ENCODE results near the gene HOXA5.

HOXA5 gene

DNA sequence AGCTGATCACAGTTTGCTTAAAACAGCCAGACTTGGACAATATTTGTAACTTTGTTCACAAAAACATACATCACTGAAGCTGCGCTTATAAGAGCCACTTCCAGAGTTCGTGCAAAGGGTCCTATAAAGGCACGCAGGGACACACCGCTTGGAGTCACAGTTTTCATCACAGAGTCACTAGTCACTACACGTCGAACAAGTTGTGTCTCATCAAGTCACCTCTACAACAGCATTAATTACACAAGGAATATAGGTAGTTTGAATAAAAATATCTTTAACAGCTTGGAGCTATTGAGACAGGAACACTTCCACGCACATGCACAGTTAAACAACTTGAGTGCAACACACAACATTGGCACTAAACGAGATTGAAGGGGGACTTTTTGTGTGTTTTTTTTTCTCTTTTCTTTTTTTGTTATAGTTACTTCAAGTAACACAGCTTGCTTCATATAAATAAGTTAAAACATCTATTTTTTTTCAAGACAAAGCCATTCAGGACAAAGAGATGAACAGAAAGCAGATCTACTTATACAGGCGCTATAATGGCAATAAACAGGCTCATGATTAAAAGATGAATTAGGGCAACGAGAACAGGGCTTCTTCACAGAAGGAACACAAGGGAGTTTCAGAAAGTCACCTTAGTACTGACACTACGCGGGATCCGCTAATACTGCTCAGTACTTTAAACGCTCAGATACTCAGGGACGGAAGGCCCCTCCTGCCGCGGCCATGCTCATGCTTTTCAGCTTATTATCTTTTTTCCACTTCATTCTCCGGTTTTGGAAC lies 2.2 kb downstream of the HOXA5 start:
- in situ Hi-C loops (cut with HindIII; ENCODE audit: low sequenced_read_pairs) = no loop called here

DNA sequence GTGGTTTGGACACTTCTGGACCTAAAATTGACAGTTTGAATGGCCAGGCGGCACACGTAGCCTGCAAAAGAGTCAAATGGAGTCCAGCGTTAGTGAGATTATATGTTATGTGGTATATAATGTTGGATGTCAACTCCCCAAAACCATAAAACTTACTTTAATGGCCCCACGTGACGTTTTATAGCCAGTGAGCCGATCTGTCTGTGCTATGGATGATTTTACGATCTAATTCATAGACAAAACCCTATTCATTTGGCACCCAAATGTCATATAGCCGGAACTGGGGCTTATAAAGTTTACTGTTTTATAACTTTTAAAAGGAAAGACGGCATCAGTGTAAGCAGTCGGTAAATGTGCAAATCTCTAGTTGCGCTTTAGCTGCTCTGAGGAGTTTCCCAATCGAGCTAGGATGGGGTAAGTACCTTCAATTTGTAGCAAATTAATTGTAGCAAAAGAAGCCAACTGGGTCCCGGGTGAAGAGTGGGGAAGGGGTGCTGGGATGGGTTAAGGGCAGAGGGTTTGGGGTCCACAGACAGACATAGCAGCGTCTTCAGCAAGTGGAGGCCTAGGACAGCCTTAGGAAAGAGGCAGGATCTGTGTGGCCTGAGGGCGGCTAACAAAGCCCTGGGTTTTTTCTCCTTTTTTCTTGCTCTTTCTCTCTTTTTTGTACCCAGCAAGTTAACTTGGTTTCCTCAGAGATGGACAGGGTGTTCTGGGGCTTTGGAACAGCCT lies 3.2 kb downstream of the HOXA5 start:
- in situ Hi-C loops (cut with HindIII; ENCODE audit: low sequenced_read_pairs) = no loop called here

DNA sequence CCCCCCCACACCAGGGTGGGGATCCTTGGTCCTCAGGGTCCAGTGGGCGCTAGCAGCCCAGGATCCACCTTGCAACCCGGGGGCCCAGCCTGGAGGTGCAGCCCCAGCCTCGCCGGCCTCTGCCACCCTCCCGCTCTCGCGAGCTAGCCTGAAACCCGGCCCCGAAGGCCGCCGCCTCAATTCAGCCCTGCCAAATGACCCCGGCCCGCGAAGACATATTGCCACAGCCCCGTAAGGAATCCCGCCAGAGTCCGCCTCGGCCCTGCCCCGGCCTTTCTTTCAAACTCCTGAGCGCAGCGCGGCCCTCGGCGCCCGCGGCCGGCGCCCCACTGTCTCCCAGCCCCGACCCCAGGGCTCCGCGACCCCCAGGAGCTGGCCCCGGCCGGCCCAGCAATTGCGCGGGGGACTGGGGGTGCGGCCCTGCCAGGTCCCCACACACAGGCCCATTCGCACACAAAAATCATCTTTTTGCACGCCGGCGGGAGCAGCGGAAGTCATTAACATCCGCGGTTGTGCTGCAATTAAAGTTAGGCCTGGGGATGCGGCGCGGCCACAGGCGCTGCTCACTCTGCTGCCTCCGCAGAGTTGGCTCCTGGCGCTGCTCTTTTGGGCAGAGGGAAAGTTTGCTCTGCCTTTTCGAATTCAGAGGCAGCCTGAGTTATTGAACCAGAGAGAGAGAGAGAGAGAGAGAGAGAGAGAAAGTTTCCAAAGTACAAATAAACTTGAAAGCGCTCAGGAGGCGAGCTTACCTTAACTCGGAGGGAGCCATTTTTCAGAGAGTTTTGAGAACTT lies 4.0 kb downstream of the HOXA5 start:
- in situ Hi-C loops (cut with HindIII; ENCODE audit: low sequenced_read_pairs) = no loop called here

DNA sequence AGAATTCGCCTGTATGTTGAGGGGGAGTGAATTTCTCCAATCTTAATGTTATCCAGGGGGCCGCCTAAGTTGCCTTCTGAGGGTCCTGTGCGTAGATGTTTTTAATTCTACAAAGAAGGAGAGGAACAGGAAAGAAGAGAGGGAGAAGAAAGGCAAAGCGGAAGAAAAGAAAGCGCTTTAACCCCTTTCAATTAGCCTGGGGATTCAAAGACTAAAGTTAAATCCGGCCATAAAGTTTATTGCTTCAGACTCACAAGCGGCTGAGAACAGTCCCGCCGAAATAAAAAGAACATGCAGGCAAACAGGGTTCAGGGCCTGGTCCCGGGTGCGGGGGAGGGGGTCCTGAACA lies 4.5 kb downstream of the HOXA5 start:
- in situ Hi-C loops (cut with HindIII; ENCODE audit: low sequenced_read_pairs) = no loop called here

DNA sequence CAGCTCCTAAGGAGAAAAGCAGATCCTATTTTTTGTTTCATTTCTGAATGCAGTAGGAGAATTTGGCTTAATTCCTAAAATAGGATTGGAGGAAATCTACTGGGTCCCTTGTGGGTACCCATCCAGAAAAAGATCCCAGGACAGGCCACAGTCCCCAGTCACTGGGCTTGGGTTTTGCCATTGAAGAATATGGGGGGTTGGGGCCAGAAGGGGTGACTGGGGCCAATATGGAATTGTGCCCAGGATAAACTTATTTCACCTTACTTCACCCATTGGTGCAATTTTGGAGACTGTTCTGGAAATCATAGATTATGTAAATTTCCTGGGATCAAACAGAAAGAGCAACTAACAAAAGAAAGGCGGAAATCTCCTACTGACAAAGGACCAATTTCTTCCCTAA lies 5.0 kb downstream of the HOXA5 start:
- in situ Hi-C loops (cut with HindIII; ENCODE audit: low sequenced_read_pairs) = no loop called here

DNA sequence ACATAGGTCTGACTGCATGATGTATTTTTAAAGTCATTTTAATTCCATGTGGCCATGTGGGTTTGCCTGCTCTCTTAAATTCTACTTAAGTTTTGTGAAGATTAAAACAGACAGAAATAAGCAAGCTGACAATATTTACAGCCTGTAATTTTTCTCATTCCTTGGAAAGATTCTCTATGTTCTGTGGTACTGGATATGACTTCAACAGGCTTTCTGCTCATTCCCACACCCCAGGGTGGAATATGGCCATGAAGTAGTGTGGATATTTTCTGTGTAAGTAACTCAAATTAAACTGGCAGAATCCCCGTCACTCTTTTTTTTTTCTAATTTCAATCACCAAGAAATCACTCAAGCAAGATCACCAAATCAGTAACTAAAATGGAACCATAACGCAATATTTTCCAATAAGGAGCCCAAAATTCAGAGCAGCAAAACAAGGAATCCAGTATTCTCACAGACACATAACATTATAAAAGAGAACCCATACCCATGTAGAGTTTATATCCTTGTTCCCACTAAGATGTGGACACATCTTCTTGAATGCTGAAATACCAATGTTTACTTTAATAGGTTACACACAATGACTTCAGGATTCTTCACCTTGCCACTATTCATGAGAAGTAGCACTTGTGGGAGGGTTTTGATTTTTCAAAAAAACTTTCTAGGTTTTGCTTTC lies 5.7 kb downstream of the HOXA5 start:
- in situ Hi-C loops (cut with HindIII; ENCODE audit: low sequenced_read_pairs) = no loop called here

DNA sequence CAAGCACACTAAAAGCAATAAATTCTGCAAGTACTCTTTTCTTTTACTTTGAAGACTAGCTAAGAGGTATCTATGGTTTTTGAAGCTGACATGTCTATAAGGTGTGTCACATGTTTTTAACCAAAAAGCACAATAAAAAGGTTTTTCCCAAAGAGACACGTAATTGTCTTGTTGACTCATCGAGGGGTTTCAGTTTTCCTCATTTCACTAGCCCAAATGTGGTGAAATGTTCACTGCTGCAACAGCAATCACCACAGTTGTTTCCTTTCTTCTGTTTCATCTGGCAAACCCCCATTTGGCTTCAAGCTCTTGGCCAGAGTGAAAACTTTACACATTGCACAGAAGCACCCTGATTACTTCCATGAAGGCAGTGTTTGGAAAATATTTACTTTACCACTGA lies 9.1 kb downstream of the HOXA5 start:
- in situ Hi-C loops (cut with HindIII; ENCODE audit: low sequenced_read_pairs) = no loop called here

DNA sequence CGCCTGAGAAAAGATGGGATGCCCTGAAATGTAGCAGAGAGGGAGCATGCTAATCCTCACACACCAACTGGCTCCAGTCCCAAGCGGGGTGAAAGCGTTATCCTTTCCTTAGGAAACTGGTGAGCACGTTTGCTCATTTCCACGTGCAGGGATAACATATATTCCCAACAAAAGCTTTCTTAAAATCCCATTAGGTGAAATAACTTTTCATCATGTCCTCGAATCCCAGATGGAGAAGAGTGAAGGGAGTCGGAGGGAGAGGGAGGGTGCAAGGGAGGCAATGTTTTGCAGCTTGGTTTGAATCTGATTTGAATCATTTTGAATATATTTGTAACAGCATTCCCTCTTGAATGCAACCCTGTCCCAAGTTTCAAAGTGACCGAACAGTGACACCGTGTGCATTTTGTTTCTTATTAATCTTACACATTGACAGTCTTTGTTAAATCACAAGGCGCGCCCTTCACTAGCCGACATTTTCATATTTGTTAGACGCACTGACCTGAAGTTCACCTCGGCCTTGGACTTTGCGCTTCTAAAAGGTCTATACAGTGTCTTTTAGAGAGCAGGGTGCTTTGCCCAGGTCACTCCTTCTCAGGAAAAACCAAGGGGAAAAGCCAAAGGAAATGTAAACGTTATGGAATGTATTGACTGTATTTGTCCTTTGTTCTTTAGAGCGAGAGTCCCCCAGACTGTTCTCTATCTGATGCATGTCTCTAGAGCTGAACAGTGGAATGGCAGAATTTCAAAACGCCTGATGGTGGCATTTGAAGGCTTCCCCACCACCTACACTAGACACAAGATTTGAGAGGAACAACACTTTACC lies 9.9 kb downstream of the HOXA5 start:
- in situ Hi-C loops (cut with HindIII; ENCODE audit: low sequenced_read_pairs) = no loop called here

DNA sequence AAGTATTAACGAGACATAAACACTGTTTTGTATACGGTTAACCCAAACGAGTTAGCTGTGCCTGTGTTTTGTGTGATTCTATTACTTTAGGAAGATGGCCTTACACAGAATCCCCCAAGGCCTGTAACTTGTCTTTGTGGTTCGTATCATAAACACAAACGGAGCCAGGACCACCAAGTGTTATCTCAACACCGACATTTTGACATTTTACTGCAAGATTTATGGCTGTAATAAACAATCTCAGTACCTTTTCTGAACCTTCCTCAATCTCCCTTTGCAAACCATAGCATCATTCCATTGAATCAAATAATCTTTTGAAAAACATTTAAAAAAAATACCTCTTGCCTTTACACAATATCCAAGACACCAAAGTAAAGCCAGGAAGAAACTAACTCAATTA lies 10.5 kb downstream of the HOXA5 start:
- in situ Hi-C loops (cut with HindIII; ENCODE audit: low sequenced_read_pairs) = no loop called here

DNA sequence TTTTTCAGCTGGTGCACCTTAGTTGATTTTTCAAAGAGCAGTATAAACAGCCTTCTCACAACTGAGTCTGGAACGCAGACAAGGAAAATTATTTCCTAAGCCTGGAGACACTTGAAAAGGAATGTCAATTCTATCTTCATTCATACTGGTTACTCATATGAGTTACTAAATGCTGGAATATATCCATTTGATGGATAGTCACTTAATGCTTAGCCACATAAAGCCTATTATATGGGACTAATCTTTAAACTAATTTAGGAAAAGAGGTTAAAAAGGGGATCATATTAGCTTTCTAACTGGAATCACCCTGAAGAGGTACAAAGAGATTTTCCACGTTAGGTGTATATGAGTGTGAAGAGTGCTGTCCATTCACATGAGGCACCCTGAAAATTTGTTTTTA lies 11.3 kb downstream of the HOXA5 start:
- in situ Hi-C loops (cut with HindIII; ENCODE audit: low sequenced_read_pairs) = no loop called here

DNA sequence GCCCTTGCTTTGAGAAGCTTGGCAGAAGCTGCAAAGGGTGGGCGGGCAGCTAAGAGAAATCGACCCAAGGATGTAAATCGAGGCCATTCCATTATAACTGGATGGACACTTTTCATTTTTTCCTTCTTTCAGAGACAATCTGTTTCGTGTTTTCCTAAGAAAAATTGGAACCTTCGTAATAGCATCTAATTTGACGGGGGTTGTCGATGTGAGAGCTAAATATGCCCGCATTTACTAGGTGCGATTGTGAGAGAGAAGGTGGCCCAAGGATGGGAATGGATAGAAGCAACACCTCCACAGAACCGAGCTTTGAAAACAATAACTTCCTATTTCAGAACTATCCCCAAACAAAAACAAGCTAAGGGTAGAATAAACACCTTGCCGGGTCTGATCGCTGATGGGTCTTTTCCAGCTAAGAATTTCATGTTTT lies 12.1 kb downstream of the HOXA5 start:
- in situ Hi-C loops (cut with HindIII; ENCODE audit: low sequenced_read_pairs) = no loop called here

DNA sequence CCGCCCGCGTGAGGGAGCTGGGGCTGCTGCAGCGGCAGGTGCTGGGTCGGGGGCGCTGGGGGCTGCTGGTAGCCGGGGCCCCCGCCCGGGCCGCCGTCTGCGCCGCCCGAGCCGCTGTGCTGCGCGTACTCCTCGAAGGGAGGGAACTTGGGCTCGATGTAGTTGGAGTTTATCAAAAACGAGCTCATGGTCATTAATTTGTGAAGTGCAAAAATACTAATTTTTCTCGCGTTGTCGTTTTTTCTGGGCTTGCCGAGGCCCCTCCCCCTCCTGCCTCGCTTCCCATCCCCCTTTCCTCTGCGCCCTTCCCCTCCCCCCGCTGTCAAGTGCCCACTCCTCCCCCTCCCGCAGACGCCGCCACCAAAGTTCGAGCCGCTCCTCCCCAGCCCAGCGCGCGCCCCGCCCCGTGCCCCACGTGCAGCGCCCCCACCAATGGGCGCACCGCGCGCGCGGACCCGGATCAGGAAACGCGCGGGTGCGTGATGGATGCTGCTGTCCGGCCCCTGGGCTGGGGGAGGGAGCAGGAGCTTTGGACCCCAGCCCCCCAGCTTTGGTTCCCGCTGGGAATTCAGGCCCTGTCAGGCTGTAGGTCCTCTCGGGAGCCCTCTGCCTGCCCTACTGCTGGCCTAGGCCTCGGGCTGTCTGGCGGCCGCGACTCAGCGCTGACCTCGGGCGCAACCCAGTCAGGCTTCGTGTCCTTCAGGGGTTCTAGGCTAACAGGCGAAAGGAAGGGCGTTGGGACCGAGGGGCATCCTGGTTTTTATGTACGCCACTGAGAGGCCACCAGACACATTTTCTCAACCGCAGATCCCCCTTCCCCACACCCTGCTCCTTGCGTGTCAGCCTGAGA lies 12.7 kb downstream of the HOXA5 start, which contains the start of gene HOXA4:
Gene HOXA4 (minus strand): TSS at position 218 of the 850 bp plus-strand sequence. CDS start 24 bp downstream, at position 194.
- in situ Hi-C loops (cut with HindIII; ENCODE audit: low sequenced_read_pairs) = no loop called here

DNA sequence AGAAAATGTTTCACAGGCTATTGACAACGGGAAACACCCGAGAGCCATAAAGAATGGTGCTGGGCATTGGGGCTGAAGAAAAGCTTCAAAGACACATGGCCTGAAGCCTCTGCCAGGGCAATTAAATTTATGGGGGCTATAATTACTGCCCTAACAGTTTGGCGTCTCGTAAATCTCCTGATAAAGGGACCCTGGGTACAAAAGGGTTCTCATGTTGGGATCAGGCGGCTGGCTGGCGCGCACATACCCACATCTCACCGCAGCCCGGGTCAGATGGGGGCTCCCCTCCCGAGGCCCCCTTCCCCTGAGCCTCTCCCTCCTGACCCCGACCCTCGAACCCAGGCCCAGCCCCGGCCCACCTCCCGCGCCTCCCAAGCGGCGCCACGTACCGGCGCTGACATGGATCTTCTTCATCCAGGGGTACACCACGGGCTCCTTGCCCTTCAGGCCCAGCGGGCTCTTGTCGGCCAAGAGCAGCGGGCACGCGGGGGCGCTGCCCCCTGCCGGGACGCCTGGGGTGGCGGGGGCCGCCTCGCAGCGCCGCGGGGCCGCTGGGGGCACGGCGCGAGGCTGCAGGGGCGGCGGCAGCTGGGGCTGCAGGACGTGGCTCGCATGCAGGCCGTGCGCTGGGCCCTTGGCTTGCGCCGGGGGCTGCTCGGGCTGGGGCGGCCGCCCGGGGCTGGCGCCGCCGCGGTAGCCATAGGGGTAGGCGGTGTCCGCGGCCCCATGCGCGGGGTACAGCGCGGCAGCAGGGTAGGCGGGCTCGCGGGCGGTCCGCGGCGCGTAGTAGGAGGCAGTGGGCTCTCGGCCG lies 13.5 kb downstream of the HOXA5 start:
- in situ Hi-C loops (cut with HindIII; ENCODE audit: low sequenced_read_pairs) = loop anchor here (5.0 kb wide), 4 partner anchors 32 to 438 kb away; no protein-coding TSS in a partner anchor

DNA sequence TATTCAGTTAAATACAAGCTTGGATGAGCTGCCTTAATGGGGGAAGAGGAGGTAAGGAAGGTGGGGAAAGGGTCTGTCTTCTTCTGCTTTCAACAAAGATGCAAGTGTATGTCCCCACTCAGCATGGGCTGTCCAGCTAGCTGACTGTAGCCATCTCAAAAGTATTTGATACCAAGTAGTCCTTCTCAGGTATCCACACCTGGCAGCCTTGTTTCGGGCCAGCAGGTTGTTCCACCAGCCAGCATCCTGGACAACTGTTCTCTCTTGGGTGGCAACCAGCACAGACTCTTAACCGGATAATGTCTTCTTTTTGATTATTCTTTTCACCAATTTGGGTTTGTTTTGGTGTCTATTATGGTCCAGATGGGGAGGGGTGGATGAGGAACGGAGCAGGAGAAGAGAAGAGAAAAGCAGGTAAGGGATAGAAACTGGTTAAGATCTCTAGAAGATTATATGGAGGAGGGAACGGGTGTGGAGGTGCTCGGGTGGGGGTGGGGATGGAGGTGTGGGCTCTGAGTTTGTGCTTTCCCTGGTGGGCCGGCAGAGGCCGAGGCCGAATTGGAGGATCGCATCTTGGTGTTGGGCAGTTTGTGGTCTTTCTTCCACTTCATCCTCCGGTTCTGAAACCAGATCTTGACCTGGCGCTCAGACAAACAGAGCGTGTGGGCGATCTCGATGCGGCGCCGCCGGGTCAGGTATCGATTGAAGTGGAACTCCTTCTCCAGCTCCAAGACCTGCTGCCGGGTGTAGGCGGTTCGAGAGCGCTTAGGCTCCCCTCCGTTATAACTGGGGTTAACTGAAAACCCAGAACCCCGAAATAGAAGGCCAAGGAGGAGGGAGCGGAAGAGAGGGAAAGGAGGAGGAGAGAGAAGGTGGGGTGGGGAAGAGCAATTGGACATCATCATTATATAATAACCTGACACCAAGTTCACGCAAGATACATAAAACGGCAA lies 14.4 kb downstream of the HOXA5 start:
- in situ Hi-C loops (cut with HindIII; ENCODE audit: low sequenced_read_pairs) = loop anchor here (5.0 kb wide), 4 partner anchors 33 to 437 kb away; no protein-coding TSS in a partner anchor

DNA sequence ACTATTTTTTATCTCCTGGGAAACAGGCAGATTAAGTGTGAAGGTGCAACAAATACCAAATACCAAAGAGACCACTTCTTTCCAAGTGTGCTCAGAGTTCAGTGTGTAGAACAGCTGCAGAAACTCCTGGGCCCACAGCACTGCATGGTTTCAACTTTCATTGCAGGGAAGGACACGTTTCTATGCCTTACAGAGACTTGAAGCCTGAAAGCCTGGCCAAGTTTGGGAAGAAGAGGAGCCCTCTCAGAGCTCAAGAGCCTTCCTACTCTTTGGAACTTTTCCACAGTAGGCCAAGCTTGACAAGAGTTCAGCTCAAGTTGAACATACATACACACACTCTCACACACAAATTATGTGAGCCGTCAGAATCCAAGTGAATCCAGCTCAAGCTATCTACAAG lies 15.4 kb downstream of the HOXA5 start:
- in situ Hi-C loops (cut with HindIII; ENCODE audit: low sequenced_read_pairs) = loop anchor here (5.0 kb wide), 4 partner anchors 34 to 436 kb away; no protein-coding TSS in a partner anchor

DNA sequence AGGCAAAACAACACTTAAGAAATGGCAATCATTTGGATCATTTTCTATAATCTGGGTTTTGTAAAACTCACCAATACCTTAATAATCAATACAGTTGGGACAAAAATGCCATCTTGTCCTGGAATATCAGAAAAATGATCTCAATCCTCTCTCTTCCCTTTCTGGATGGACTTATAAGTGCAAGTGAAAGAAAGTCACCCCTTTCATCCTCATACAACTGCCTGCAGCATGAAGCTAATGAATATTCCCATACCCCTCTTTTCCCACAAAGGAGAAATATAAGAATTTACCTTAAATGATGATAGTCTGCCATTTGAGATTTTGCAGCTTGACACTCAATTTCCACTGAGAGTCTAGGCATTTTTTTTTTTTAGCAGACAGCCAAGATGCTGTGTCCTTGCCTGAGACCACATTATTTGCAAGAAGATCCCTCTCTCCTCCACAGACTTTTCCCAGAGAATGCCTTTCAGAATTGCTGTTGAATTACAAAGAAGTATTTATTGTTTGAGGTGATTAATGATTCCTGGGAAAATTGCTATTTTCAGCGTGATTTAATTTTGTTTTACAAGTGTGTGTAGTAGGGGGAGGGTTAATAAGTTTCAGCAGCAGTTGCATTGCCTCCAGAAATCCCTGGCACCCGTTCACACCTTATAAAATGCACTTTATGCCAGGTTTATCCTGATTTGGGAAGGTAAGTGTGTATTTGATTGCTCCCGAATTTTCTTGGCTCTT lies 16.7 kb downstream of the HOXA5 start:
- in situ Hi-C loops (cut with HindIII; ENCODE audit: low sequenced_read_pairs) = loop anchor here (5.0 kb wide), 4 partner anchors 36 to 434 kb away; no protein-coding TSS in a partner anchor
